IPS-18c (cell line): Measurements from ENCODE around the gene CNPPD1.
A peak's percentile ranks its signal among the peaks of the same experiment; 100 is the strongest.

Experiments used
- H3K4me3 ChIP-seq: 2 replicates; pipeline ENCODE4 v1.7.0; 2013; ENCODE audit warnings: low read depth, mild to moderate bottlenecking, low read length, moderate library complexity; ENCODE audit not compliant: insufficient read depth
- H3K9me3 ChIP-seq: one replicate; pipeline ENCODE4 v1.6.1; 2013; ENCODE audit warnings: mild to moderate bottlenecking, low read length, moderate library complexity; ENCODE audit not compliant: control insufficient read depth, insufficient read depth

The CNPPD1 gene

DNA sequence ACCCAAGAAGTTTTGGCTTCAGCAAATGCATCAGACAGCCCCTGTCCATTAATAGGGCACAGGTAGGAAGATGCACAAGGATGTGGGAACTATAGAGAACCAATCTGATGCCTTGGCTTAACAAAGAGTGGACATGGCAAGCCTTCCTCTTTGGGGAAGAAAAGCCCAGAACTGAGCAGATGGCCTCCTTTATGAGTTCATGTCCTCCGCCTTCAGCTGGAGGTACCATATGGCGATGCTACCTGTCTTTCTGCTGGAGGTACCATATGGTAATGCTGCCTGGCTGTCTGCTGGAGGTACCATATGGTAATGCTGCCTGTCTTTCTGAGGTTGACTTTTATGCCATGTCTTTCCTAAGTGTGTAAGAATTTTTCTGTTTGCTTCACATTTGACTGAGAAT, 7.4 kb upstream of the CNPPD1 start:
- Histone ChIP-seq H3K9me3 (no peaks in the 10 kb centered on the region), H3K4me3 (no peak overlapping the region)

DNA sequence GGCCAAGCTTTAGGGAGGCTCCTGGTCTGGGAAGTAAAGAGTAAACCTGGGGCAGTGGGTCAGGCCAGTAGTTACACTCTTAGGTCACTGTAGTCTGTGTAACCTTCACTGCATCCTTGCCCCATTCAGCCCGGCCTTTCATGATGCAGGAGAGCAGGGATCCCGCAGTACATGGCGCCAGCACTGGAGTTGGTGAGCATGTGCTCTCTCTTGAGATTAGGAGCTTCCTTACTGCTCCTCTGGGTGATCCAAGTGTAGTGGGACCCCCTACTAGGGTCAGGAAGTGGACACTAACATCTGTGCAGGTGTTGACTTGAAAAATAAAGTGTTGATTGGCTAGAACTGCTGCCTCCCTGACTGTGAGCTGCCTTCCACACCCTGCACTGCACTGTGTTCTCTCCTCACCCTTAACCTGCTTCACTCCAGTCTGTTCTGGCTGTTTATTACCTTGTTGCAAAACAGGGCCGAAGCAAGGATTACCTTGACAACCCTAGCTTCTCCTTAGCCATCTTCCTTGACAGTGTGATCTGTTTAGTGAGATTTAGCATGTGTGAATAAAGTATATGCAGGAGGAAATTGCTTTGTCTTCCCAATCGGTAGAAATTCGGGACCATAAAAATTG, 6.5 kb upstream of the CNPPD1 start:
- H3K4me3 ChIP-seq: no peak overlapping the region
- no peaks in the 10 kb centered on the region for H3K9me3 ChIP-seq

DNA sequence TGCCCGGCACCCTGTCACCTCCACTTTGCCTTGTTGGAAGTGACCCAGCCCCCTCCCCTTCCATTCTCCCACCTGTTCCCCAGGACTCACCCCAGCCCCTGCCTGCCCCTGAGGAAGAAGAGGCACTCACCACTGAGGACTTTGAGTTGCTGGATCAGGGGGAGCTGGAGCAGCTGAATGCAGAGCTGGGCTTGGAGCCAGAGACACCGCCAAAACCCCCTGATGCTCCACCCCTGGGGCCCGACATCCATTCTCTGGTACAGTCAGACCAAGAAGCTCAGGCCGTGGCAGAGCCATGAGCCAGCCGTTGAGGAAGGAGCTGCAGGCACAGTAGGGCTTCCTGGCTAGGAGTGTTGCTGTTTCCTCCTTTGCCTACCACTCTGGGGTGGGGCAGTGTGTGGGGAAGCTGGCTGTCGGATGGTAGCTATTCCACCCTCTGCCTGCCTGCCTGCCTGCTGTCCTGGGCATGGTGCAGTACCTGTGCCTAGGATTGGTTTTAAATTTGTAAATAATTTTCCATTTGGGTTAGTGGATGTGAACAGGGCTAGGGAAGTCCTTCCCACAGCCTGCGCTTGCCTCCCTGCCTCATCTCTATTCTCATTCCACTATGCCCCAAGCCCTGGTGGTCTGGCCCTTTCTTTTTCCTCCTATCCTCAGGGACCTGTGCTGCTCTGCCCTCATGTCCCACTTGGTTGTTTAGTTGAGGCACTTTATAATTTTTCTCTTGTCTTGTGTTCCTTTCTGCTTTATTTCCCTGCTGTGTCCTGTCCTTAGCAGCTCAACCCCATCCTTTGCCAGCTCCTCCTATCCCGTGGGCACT, 5.8 kb upstream of the CNPPD1 start:
- Histone ChIP-seq H3K4me3 (no peak overlapping the region), H3K9me3 (no peaks in the 10 kb centered on the region)

DNA sequence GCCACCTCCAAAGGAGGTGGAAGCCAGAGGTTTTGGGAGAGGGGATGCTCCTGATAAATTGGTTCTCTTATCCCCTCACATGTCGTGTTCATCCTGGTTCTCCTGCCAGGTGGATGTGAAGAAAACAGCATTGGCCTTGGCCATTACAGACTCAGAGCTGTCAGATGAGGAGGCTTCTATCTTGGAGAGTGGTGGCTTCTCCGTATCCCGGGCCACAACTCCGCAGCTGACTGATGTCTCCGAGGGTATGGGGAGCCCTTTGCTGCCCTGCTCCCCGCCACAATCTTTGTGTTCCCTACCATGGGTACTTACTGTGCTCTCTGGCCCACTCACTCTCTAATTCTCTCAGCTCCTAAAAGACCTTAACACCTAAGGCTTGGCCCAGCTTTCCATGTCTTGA, 4.8 kb upstream of the CNPPD1 start:
- no peak overlapping the region for H3K4me3 ChIP-seq
- H3K9me3 ChIP-seq: no peaks in the 10 kb centered on the region

DNA sequence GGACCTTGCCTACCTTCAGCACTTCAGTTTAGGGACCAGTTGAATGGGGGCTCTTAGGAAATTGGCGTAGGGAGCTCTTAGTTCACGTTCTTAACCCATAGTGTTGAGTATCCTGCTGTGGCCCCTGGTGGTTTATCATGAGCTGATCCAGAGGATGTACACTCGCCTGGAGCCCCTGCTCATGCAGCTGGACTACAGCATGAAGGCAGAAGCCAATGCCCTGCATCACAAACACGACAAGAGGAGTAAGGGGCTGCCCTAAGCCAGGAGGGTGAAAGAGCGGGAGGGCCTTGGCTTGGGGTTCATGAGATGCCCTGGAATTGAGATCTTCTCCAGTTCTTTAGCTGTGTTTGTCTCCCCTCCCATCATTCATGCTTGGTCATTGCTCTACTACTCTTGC, 4.2 kb upstream of the CNPPD1 start:
- no peak overlapping the region for H3K4me3 ChIP-seq
- H3K9me3 ChIP-seq: no peaks in the 10 kb centered on the region

DNA sequence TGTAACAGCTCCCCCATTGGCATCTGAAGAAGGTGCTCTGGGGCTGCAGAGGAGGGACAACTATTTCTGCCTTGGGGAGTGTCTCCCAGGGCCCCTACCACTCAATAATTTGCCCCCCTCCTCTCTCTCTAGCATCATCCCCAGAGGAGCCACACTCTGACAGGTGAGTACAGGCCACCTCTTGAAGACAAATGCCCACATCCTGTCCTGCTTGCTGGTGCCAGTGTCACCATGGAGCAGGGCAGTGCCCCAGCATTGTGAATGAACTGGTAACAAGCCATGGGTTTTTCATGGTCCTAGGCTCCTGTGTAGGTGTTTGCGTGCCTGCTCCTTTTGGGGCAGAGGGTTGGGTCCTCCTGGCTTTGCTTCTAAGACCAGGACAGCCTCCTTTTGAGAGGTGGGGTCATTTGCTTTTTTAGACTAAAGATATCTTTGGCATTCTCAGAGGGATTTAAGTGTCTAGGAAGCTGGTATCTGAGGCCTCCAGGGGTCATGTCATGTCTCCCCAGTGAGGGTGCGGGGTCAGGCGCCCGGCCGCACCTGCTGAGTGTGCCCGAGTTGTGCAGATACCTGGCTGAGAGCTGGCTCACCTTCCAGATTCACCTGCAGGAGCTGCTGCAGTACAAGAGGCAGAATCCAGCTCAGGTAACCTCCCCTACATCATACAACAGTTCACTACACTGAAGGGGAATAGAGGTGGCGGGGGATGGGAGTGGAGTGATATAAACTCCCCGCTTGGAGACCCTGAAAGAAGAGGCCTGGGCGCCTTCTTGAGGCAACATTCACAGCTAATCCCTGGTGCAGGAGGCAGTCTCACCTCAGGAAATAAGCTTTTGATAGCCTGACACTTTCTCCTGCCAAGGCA, 3.1 kb upstream of the CNPPD1 start:
- H3K4me3 ChIP-seq: no peak overlapping the region

DNA sequence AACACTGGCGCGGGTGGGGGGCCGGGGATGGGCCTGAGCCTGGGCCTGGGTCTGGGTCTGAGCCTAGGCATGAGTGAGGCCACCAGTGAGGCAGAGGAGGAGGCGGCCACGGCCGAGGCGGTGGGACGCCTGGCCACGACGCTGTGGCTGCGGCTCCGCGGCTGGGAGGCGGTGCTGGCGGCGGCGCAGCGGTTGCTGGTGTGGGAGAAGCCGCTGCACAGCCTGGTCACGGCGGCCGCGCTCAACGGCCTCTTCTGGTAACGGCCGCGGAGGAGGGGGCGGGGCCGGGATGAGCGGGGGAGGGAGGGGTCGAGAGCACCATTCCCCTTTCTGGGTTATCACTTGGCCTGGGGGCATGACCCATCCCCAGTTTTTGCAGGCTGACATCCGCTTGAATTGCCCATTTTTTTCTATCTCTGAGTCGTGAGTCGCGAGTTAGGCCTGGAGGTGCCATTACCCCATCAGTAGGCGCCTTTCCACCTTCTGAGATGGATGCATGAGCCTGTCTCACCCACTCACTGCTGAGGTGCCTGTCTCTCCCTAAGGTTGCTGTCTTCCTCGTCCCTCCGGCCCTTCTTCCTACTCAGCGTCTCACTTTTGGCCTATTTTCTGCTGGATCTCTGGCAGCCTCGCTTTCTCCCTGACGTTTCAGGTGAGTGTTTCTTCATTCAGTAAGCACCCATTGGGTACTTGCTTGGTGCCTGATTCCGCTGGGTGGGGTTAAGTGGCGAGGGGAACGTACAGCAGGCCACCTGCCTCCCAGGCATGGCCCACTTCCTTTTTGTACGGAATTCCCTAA, 1.9 kb upstream of the CNPPD1 start:
- Histone ChIP-seq H3K9me3 (no peaks in the 10 kb centered on the region), H3K4me3 (peak overlapping the region; percentile 73)

More for the DNA sequence above, 3.1 kb upstream of the CNPPD1 start:
- no peaks in the 10 kb centered on the region for H3K9me3 ChIP-seq

DNA sequence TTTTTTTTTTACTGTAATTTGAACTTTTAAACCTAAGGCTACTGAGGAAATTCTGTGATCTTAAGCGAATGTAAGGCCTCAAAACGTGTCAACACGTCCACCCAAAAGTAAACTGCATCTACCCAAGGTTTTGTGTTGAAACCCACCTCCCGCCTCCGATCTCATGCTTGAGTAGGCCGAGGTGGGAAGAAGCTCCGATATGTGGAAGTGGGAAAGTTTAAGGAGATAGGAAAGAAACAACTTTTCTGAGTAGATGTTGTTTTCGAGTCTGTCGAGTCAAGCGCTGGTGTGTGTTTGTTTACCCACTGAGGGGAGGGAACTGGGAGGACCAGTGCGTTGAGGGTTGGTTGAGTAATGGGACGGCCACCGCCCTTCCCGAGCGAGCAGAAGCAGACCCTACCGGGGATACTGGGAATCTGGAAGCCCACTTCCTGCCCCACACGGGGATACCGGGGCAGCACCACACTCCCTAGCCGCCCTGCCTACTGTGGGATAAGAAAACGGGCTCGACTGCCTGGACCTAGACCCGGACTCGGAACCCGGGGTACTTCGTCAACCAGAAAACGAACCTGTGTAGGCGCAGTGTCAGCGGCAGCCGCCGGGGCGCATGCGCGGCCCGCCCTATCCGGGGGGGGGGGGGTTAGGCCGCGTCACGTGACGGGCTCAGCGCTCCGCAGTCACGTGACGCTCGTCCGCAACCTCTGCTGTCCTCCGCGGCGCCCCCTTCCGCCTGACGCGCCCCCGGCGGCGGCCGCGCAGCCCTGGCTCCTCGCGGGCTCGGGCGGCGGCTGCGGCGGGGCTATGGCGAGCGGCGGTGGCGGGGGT, 1.0 kb upstream of the CNPPD1 start, which contains the start of gene RETREG2:
TSS of gene RETREG2 (plus strand) at position 724 of the 825 bp plus-strand sequence. CDS start at position 802, 78 bp downstream.
- peak within 1 kb of the TSS; percentile 73 for H3K4me3 ChIP-seq

DNA sequence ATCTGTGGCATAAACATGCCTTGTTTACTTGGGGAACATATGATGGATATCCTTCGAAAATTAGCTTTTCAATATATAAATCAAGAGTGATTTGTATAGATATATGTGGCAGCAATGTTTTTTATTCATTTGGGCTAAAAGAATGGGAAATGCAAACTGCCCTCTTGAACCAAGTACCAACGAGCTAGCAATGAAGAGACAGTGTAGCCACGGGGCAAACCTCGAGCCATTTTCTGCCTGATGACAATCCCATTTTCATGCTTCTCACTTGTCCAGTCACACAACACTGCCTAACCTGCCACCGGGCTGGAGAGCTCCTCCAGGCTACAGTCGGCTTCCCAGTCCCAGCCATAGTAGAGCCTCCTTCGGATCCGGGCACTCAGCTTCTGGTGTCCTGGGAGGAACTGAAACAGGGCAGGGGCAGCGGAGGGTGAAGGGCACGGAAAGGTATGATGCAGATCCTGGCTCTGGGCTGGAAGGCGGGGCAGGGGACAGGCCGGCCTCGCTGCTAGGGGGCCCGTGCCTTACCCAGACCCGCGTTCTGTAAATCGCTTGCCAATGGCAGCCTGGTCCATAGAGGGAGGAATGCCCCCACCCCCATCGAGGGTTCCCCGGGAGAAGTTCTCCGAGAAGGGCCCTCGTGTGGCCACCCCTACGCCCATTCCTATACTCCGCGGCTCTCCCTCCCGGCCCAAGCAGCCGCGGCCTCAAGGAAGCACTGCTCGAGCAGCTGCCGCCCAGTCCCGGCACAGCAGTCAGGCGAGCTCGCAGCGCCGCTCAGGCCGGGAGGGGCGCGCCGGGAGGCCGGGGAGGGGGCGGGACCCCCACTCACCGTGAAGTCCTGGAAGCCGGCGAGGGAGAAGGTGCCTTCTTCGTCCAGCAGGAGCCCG, 552 bp downstream of the CNPPD1 start:
- H3K9me3 ChIP-seq: no peaks in the 10 kb centered on the region
- peak overlapping the region; percentile 73 for H3K4me3 ChIP-seq

More for the DNA sequence above, 1.0 kb upstream of the CNPPD1 start, which contains the start of gene RETREG2:
- H3K9me3 ChIP-seq: no peaks in the 10 kb centered on the region

DNA sequence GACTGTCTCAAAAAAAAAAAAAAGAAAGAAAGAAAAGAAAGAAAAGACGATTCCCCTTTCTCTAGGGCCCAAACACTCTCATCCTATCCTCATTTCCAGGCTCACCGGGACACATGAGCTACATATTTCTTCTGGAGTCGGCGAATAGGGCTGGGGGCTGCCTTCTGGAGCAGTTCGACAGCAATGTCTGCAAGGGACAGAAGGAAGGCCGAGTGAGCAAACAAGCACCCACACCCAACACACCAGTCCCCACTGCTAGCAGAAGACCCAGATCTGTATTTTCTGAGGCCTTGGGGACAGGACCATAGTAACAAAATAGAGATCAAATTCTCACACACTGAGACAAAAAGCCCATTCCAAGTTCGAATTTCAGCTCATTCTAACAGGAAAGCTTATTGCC, 1.2 kb downstream of the CNPPD1 start:
- 0 out of 2 replicates have a peak overlapping the region, but pooled peaks have one; percentile 73 for H3K4me3 ChIP-seq
- H3K9me3 ChIP-seq: no peaks in the 10 kb centered on the region

DNA sequence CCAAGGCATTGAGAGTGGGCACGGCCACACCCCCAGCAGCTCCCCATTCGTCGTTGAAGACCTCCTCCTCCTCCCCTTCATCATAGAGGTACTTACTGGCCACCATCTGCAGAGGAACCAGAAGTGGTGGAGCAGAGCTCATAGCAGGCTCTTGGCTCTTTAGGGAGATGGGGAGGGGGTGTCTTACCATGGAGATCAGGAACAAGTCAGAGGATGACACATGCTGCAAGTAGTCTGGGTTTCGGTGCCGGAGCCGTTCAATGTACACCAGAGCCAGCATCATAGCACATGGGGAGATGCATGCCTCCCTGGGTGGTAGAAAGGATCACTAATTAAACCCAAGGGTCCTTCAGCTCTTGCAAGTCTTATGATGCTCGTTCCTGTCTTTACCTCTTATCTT, 1.9 kb downstream of the CNPPD1 start:
- no peaks in the 10 kb centered on the region for H3K9me3 ChIP-seq

DNA sequence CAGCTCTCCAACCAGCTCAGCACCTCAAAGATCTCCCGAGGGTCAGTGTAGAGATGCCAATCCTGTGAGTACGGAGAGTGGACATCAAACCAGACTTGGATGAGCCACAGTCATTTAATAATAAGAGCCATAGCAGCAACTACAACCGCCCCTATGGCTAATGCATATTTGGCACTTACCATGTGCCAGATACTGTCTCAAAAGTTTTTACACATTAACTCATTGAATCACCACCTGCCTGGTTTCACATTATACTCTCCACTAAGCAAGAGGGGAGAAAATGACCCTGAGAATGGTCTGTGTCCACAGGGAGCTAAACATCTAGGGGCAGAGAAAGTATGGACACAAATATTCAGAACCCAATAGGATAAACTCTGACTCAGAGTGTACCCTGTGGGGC, 2.6 kb downstream of the CNPPD1 start:
- H3K4me3 ChIP-seq: no peak overlapping the region
- no peaks in the 10 kb centered on the region for H3K9me3 ChIP-seq

More for the DNA sequence above, 1.9 kb downstream of the CNPPD1 start:
- H3K4me3 ChIP-seq: no peak overlapping the region

DNA sequence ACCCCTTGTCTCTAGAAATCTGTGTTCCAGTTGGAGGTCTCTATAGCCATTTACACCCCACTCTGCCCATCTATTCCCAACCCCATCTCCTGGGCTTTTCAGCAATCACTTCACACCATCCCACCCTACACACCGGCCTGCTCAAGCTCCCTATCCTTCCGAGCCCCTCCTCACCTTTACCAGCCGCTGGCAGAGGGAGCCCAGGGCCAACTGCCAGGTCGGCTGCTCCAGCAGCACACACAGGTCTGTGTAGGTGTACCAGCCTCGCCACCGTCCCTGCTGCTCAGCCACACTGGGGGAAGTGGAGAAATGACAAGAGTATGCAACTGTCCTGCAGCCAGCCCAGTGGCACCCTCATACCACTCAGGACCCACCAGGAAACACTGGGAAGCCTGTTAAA, 3.5 kb downstream of the CNPPD1 start:
- H3K4me3 ChIP-seq: no peak overlapping the region
- no peaks in the 10 kb centered on the region for H3K9me3 ChIP-seq

DNA sequence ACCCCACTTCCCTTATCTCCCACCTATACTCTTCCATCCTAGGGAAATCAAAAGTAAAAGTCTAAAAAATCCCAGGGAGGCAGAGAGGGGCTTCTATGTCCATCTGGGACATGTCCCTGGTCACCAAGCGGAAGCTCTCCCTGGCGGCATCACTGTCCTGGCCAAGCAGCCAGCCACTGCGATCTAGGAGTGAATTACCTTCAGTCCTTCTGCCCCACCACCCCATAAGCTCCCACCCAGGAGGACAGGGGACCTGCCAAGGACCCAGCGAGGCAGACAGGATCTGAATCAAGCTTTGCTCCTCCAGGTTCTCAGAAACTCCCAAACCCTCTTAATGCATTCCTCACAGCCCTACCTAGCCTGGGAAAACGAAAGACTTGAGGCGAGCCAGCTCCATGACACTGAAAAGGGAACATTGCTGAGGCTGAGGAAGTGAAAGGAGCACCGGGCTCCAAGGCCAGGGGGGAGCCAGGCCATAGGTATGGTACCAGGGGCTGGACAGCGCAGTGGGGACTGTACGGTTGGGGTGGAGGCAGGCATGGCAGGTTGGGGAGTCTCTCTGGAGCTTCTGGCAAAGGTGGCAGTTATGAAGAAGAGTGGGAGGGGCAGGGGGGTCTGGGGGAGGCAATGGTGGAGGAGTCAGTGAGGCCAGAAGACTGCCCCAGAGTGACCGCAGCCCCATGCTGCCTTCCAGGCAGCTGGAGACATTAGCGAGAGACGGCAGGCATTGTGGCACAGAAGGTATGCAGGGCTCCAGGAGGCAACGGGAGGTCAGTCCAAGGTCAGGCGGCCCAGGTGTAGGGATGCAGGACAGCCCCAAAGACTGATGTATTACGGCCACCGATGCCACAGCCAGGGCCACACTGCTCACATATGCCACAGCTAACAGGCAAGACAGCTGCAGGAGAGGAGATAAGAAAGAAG, 4.2 kb downstream of the CNPPD1 start:
- Histone ChIP-seq H3K9me3 (no peaks in the 10 kb centered on the region), H3K4me3 (no peak overlapping the region)
